GM13976 (cell line): ENCODE data around the gene SIRT6.
"Not testable (repeated sequence)": the region's sequence is repeated elsewhere in the genome, so short reads cannot be mapped to it uniquely, and the experiment has no call there.

Experiments
- DNase-seq: peaks from one replicate; pipeline ENCODE4 v3.0.0; 2012; ENCODE audit warnings: low spot score
- CTCF ChIP-seq: IDR thresholded peaks from 2 replicates; pipeline ENCODE4 v1.5.1; 2012; ENCODE audit warnings: borderline replicate concordance, mild to moderate bottlenecking; ENCODE audit not compliant: insufficient read depth; ENCODE audit errors: extremely low read depth, missing control alignments, control extremely low read depth
- in situ Hi-C: fragments of 300-500 bp; cut with MboI; formaldehyde crosslinking; loops from one replicate; pipeline ENCODE4 v1.12.0; 2022; ENCODE audit warnings: low sequenced_read_pairs, mixed read lengths, inconsistent platforms; ENCODE audit not compliant: unreplicated experiment

Gene SIRT6

GRCh38 chr19:4161415-4162077 is 20.8 kb downstream of the SIRT6 start:
- in situ Hi-C loops, result no loop called here

GRCh38 chr19:4157971-4158370 is 24.4 kb downstream of the SIRT6 start:
- in situ Hi-C loops, DNase-seq: not testable (repeated sequence)

More at GRCh38 chr19:4161415-4162077, 20.8 kb downstream of the SIRT6 start:
- TF ChIP-seq CTCF, result no peak
- DNase-seq, result peak; percentile 11

- no peak for TF ChIP-seq CTCF
- in situ Hi-C loops, result no loop called here
Observed at GRCh38 chr19:4157164-4157563, 25.2 kb downstream of the SIRT6 start.

GRCh38 chr19:4154571-4155312 is 27.6 kb downstream of the SIRT6 start:
- TF ChIP-seq CTCF, result no peak
- DNase-seq, result no peak
- in situ Hi-C loops, result no loop called here

More at GRCh38 chr19:4157164-4157563, 25.2 kb downstream of the SIRT6 start:
- no peak for DNase-seq

GRCh38 chr19:4152241-4152998 is 29.9 kb downstream of the SIRT6 start:
- DNase-seq, result peak; percentile 25
- in situ Hi-C loops, result no loop called here
- no peak for TF ChIP-seq CTCF

GRCh38 chr19:4151623-4152022 is 30.7 kb downstream of the SIRT6 start:
- DNase-seq, result no peak
- TF ChIP-seq CTCF, result no peak
- in situ Hi-C loops, result no loop called here

- DNase-seq, result no peak
- in situ Hi-C loops, result no loop called here
- TF ChIP-seq CTCF, result no peak
Observed at GRCh38 chr19:4149518-4150288, 32.7 kb downstream of the SIRT6 start.
